ENCODE measurements around the gene SEC14L5. TPM values are rescaled to one million over a fixed set of nuclear protein-coding genes. Genes with fewer than 3 reads are reported as not detected.

The SEC14L5 gene
- total and polyA plus RNA-seq, 2 donors (not counting 3 experiments of a cell fraction or from before 2014, with no cell fraction given): not detected

- BruUV-seq (replicated peaks): no TSS peak
- Histone ChIP-seq H3K27me3 (ENCODE audit: control insufficient read depth in 2 of 2, insufficient read depth in 2 of 2, low read length in 2 of 2) (no peaks in the 10 kb centered on the region), H3K4me1 (ENCODE audit: control insufficient read depth, extremely low read depth, insufficient read depth, low read length) (peaks cover 31% of the 10 kb centered on the region), H3K4me2 (ENCODE audit: insufficient read depth, low read length) (no peak overlapping the region), H3K27ac (ENCODE audit: insufficient read depth, low read depth, low read length) (no peak overlapping the region), H3K36me3 (ENCODE audit: control insufficient read depth in 2 of 2, extremely low read depth in 1 of 2, insufficient read depth in 2 of 2, low read length in 2 of 2) (no peaks in the 10 kb centered on the region), H2AFZ (ENCODE audit: low read depth, low read length) (no peak overlapping the region), H3K9me3 (replicated peaks; ENCODE audit: control insufficient read depth, insufficient read depth, low read length) (no peaks in the 10 kb centered on the region), H3K79me2 (ENCODE audit: control insufficient read depth, insufficient read depth, low read length) (no peaks in the 10 kb centered on the region), H3K9me1 (replicated peaks; ENCODE audit: control insufficient read depth, extremely low read depth, insufficient read depth, low read length) (no peaks in the 10 kb centered on the region), H3K4me3 (replicated peaks in 1 of 3; ENCODE audit: insufficient read depth in 1 of 3, low read depth in 1 of 3, low read length in 3 of 3) (no peak overlapping the region), H3K9ac (replicated peaks; ENCODE audit: extremely low read depth, insufficient read depth, low read length) (no peak overlapping the region), H4K20me1 (replicated peaks; ENCODE audit: control insufficient read depth, extremely low read depth, insufficient read depth, low read length) (no peaks in the 10 kb centered on the region)
- no peak for FAIRE-seq
- DNase-seq (ENCODE audit: low read depth, low spot score): no peak
- intact Hi-C loops (cut with micrococcal nuclease): no loop called here
- TF ChIP-seq MYC (IDR thresholded peaks at IDR 0.05; ENCODE audit: low read depth, low read length) (no peak), JUN (IDR thresholded peaks at IDR 0.05; ENCODE audit: borderline replicate concordance, insufficient read depth, insufficient read length, low read depth) (no peak), MAX (IDR thresholded peaks at IDR 0.05; ENCODE audit: insufficient read depth, insufficient read length) (no peak), POLR2A (IDR thresholded peaks at IDR 0.05; ENCODE audit: low read depth, low read length) (no peak)
- TF ChIP-seq, protein P1, sequence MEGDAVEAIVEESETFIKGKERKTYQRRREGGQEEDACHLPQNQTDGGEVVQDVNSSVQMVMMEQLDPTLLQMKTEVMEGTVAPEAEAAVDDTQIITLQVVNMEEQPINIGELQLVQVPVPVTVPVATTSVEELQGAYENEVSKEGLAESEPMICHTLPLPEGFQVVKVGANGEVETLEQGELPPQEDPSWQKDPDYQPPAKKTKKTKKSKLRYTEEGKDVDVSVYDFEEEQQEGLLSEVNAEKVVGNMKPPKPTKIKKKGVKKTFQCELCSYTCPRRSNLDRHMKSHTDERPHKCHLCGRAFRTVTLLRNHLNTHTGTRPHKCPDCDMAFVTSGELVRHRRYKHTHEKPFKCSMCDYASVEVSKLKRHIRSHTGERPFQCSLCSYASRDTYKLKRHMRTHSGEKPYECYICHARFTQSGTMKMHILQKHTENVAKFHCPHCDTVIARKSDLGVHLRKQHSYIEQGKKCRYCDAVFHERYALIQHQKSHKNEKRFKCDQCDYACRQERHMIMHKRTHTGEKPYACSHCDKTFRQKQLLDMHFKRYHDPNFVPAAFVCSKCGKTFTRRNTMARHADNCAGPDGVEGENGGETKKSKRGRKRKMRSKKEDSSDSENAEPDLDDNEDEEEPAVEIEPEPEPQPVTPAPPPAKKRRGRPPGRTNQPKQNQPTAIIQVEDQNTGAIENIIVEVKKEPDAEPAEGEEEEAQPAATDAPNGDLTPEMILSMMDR (IDR thresholded peaks at IDR 0.05; ENCODE audit: extremely low read depth in 1 of 2, insufficient read depth in 1 of 2, low read depth in 1 of 2, low read length in 2 of 2): no peak
- dilution Hi-C loops (cut with MboI; ENCODE audit: extremely low pct_ligation_motif_present, low sequenced_read_pairs): no loop called here
- CTCF ChIA-PET: interaction anchor here (0.9 to 1.5 kb wide), 2 partner anchors 10 to 213 kb away, joined by 3 read pairs; partner anchors contain the start of genes ANKS3, DNAAF8 and SEC14L5
- POLR2A ChIA-PET: no interaction called here
These were observed 10.2 kb upstream of the SEC14L5 start for GRCh38 chr16:4947722-4948503.

Data from endothelial cell of umbilical vein (primary cell).